CD8-positive, alpha-beta memory T cell (primary cell): ENCODE measurements around the gene PRSS36. TPM values are rescaled to one million over a fixed set of nuclear protein-coding genes. Genes with fewer than 3 reads are reported as not detected.

Experiments
- CTCF ChIA-PET: fragments of 350-600 bp; sonication (Branson Sonifier 250); formaldehyde crosslinking; loops from one replicate; lab custom pipeline; 2021; ENCODE audit warnings: antibody characterized with exemption; lab: Charles Lee
- POLR2A ChIA-PET: fragments of 350-600 bp; sonication (Branson Sonifier 250); formaldehyde crosslinking; loops from one replicate; lab custom pipeline; 2021; ENCODE audit warnings: antibody characterized with exemption; lab: Charles Lee
- DNase-seq, 5 donors: peaks; one replicate each; pipeline versions ENCODE4 v3.0.0 to v3.0.0-alpha.2; 2020 to 2022; ENCODE audit warnings: mixed read lengths in 1 of 5
- H3K27ac ChIP-seq: one replicate; pipeline ENCODE4 v1.7.0; 2013; ENCODE audit warnings: low read depth, mild to moderate bottlenecking, low read length, moderate library complexity
- H3K27me3 ChIP-seq: 2 replicates; pipeline ENCODE4 v1.7.0; 2013; ENCODE audit warnings: low read length, mild to moderate bottlenecking; ENCODE audit not compliant: insufficient read depth, poor library complexity, severe bottlenecking
- H3K36me3 ChIP-seq: 2 replicates; pipeline ENCODE4 v1.7.0; 2013; ENCODE audit warnings: mild to moderate bottlenecking, low read length, moderate library complexity; ENCODE audit not compliant: insufficient read depth
- H3K4me1 ChIP-seq: 2 replicates; pipeline ENCODE4 v1.7.0; 2013; ENCODE audit warnings: mild to moderate bottlenecking, low read length, moderate library complexity; ENCODE audit not compliant: insufficient read depth
- H3K4me3 ChIP-seq: 2 replicates; pipeline ENCODE4 v1.7.0; 2013; ENCODE audit warnings: mild to moderate bottlenecking, low read length
- H3K9me3 ChIP-seq: 2 replicates; pipeline ENCODE4 v1.7.0; 2013; ENCODE audit warnings: mild to moderate bottlenecking, low read length
- H3K27ac Mint-ChIP-seq, 8 donors: one replicate each; pipeline ENCODE4 v1.8.0; 2020 to 2021; ENCODE audit warnings: mixed read lengths in 8 of 8, mild to moderate bottlenecking in 6 of 8, inconsistent platforms in 3 of 8, moderate library complexity in 3 of 8
- H3K27me3 Mint-ChIP-seq, 2 donors: one replicate each; pipeline ENCODE4 v1.8.0; 2020 to 2021; ENCODE audit warnings: mixed read lengths in 2 of 2, mild to moderate bottlenecking in 1 of 2, moderate library complexity in 1 of 2
- H3K36me3 Mint-ChIP-seq, 3 donors: one replicate each; pipeline ENCODE4 v1.8.0; 2020 to 2021; ENCODE audit warnings: mixed read lengths in 3 of 3, inconsistent platforms in 1 of 3, mild to moderate bottlenecking in 1 of 3
- H3K4me1 Mint-ChIP-seq, 3 donors: one replicate each; pipeline ENCODE4 v1.8.0; 2020 to 2021; ENCODE audit warnings: mixed read lengths in 3 of 3, inconsistent platforms in 1 of 3, mild to moderate bottlenecking in 1 of 3
- H3K4me3 Mint-ChIP-seq, 7 donors: one replicate each; pipeline ENCODE4 v1.8.0; 2020 to 2021; ENCODE audit warnings: mixed read lengths in 7 of 7, mild to moderate bottlenecking in 6 of 7, moderate library complexity in 4 of 7, inconsistent platforms in 2 of 7
- H3K9me3 Mint-ChIP-seq, 5 donors: one replicate each; pipeline ENCODE4 v1.8.0; 2020 to 2022; ENCODE audit warnings: mixed read lengths in 5 of 5, mild to moderate bottlenecking in 3 of 5, moderate library complexity in 2 of 5, inconsistent platforms in 1 of 5
- polyA plus RNA-seq: library from polyadenylated mRNA; unstranded; fragments of 300-500 nt; fragmentation: Illumina TruSeq; gene quantifications from one replicate; pipeline ENCODE4 v1.2.3, GENCODE V29; 2021
- total RNA-seq, 2 experiments: library from RNA; stranded (reverse); gene quantifications; one replicate each; pipeline ENCODE4 v1.2.3, GENCODE V29; 2021

Gene PRSS36
- total and polyA plus RNA-seq, 3 experiments from 2014 or later = 0.44 to 3.1 (median 0.61) TPM

DNA sequence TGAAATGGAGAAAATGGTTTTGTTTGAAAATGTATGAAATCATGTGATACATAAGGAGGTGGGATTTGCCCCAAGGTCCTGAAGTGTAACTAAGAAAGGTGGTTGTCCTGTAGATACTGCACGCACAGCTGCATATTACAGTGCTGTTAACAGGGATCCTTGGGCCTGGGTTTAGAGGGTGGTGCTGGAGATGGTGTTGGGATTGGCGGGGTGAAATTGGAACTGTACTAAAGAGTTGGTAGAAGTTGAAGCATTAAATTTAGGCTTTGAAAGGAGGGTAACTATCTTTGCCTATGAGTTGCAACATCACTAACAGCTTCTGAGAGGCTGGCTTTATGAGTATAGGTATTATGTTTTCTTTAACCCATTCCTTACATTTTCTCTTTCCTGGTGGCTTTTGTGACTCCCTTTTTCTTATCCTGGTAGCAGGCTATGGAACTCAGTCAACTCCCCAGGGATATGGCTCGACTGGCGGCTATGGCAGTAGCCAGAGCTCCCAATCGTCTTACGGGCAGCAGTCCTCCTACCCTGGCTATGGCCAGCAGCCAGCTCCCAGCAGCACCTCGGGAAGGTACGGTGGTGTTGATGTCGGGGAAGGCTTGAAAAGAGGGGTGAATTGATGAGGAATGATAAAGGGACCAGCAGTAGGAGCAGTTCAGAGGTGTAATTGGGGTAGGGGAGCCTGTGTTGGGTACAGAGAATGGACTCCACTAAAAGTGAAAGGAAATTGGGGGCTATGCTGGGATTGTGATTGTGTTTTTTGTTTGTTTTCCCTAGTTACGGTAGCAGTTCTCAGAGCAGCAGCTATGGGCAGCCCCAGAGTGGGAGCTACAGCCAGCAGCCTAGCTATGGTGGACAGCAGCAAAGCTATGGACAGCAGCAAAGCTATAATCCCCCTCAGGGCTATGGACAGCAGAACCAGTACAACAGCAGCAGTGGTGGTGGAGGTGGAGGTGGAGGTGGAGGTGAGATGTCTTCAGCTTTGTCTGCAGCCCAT is 33.9 kb upstream of the PRSS36 start:
- Histone ChIP-seq H3K4me1 (peaks cover 73% of the 10 kb centered on the region), H3K4me3 (no peak overlapping the region), H3K9me3 (no peaks in the 10 kb centered on the region), H3K27ac (no peak overlapping the region), H3K36me3 (peaks cover 64% of the 10 kb centered on the region), H3K27me3 (no peaks in the 10 kb centered on the region)
- Mint-ChIP-seq H3K9me3 (peaks cover 0 to 3% (median 0%) of the 10 kb centered on the region in 5 donors), H3K4me1 (peaks cover 76 to 83% (median 80%) of the 10 kb centered on the region in 3 donors), H3K27me3 (peaks cover 0 to 8% of the 10 kb centered on the region in 2 donors), H3K36me3 (peaks cover 30 to 83% (median 40%) of the 10 kb centered on the region in 3 donors), H3K4me3 (peak overlapping the region; percentile 90 to 100 (median 97)), H3K27ac (peak overlapping the region; percentile 21 to 96 (median 74))
- ChIA-PET CTCF (interaction anchor here (1.1 to 3.5 kb wide), 3 partner anchors 17 to 259 kb away, joined by 3 to 12 read pairs (median 6); partner anchors contain the start of gene ZNF843), POLR2A (interaction anchor here (0.5 to 6.7 kb wide), 9 partner anchors 11 to 81 kb away, joined by 3 to 40 read pairs (median 4); partner anchors contain the start of genes PYCARD and PYDC1)
- DNase-seq = no peak

DNA sequence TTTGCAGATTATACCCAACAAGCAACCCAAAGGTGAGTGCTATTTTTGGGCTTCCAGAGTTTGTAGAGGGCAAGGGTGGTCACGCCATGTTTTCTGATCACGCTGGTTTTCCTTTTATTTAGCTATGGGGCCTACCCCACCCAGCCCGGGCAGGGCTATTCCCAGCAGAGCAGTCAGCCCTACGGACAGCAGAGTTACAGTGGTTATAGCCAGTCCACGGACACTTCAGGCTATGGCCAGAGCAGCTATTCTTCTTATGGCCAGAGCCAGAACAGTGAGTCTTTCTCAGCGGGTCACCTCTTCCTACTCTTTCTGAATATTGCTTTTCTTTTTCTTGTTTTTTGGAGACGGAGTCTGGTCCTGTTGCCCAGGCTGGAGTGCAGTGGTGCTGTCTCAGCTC is 32.5 kb upstream of the PRSS36 start:
- Mint-ChIP-seq H3K4me3 (peak overlapping the region; percentile 90 to 100 (median 97)), H3K27me3 (peaks cover 0 to 8% of the 10 kb centered on the region in 2 donors), H3K4me1 (peaks cover 70 to 83% (median 75%) of the 10 kb centered on the region in 3 donors), H3K36me3 (peaks cover 24 to 69% (median 31%) of the 10 kb centered on the region in 3 donors), H3K9me3 (peaks cover 0 to 3% (median 0%) of the 10 kb centered on the region in 5 donors), H3K27ac (peak overlapping the region; percentile 21 to 96 (median 78))
- H3K9me3 ChIP-seq = no peaks in the 10 kb centered on the region
- H3K27me3 ChIP-seq = no peaks in the 10 kb centered on the region
- peaks cover 74% of the 10 kb centered on the region for H3K4me1 ChIP-seq
- peak overlapping the region; percentile 85 for H3K4me3 ChIP-seq
- H3K27ac ChIP-seq = peak overlapping the region; percentile 96
- H3K36me3 ChIP-seq = peaks cover 51% of the 10 kb centered on the region
- DNase-seq = no peak
- CTCF ChIA-PET = interaction anchor here (1.1 to 3.5 kb wide), 5 partner anchors 18 to 260 kb away, joined by 3 to 12 read pairs (median 6); partner anchors contain the start of gene ZNF843
- POLR2A ChIA-PET = interaction anchor here (0.6 to 6.7 kb wide), 4 partner anchors 16 to 110 kb away, joined by 3 to 40 read pairs (median 4); partner anchors contain the start of genes KAT8 and PYCARD

DNA sequence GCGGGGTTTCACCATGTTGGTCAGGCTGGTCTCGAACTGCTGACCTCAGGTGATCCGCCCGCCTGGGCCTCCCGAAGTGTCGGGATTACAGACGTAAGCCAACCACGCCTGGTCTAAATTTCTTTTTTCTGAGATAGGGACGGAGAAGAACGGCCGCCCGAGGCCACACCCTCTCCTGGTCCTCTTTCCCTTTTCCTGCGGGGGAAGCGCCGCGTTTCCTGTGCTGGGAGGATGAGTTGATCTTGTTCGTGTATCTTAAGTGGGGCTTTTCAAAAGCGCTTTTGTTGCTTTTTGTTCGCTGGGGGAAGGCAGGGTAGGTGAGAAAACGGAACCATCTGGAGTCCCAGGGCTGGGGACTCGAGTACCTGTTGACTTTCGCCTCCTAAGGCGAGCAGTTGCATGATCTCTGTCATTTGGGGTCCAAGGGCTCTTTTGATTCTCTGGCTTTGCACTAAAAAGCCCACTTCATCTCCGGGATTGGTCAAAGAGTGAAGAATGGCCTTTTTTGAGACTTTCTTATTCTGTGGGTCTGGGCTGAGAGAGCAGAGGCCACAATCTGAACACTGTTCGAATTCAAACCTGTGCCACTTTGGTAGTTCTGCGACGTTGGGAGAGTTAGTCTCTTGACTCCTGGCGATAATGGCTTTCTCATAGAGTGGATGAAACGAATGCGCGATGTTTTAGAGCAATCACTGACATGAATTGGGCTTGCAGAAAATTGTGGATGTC is 31.4 kb upstream of the PRSS36 start:
- Histone ChIP-seq H3K27ac (peak overlapping the region; percentile 96), H3K4me1 (peaks cover 74% of the 10 kb centered on the region), H3K4me3 (peak overlapping the region; percentile 85), H3K9me3 (no peaks in the 10 kb centered on the region), H3K36me3 (peaks cover 39% of the 10 kb centered on the region), H3K27me3 (no peaks in the 10 kb centered on the region)
- CTCF ChIA-PET = interaction anchor here (1.3 kb wide), 1 partner anchor 688 kb away, joined by 3 read pairs; no protein-coding TSS in a partner anchor
- Mint-ChIP-seq H3K36me3 (peaks cover 14 to 58% (median 21%) of the 10 kb centered on the region in 3 donors), H3K4me3 (peak overlapping the region; percentile 90 to 100 (median 97)), H3K27me3 (peaks cover 0 to 8% of the 10 kb centered on the region in 2 donors), H3K4me1 (peaks cover 65 to 82% (median 71%) of the 10 kb centered on the region in 3 donors), H3K9me3 (peaks cover 0 to 3% (median 0%) of the 10 kb centered on the region in 5 donors), H3K27ac (peak overlapping the region; percentile 87 to 98 (median 94))
- POLR2A ChIA-PET = interaction anchor here (0.8 to 6.7 kb wide), 8 partner anchors 8 to 692 kb away, joined by 3 to 72 read pairs (median 14); partner anchors contain the start of genes KAT8, PYCARD, ZNF267 and ZNF646
- peak in 2 of 5 donors; percentile 15 to 39 for DNase-seq

DNA sequence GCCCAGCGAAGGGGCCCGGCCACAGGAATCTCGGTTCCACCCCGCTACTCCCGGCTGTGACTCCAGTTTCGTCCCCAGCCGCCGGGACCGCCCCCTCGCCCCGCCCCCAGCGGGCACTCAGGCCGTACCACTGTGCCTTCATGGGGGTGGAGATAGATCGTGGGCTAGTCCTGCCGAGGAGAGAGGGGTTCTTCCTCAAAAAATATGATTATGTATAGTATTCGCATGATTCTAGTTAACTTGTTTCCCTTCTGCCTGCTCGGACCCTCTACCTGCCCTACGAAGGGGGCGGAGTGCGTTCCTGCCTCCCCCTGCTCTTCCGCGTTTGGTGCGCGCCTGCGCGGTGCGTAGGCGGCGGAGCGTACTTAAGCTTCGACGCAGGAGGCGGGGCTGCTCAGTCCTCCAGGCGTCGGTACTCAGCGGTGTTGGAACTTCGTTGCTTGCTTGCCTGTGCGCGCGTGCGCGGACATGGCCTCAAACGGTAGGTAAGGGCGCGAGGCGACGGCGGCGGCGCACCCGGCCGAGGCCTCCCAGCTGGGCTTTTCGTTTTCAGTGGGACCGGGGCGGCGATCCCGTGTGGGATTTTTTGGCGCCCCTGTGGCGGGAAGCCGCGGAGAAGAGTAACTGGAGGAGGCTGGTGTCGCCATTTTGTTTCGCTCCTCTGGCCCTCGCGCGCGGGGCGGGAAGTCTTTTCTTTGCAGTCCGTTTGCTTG is 30.0 kb upstream of the PRSS36 start, which contains the start of gene FUS:
FUS (plus strand) TSS at position 393 of the 713 bp plus-strand sequence; CDS start at position 469, 76 bp downstream.
- peaks cover 0 to 8% of the 10 kb centered on the region in 2 donors for H3K27me3 Mint-ChIP-seq
- peak within 1 kb of the TSS; percentile 96 for H3K27ac ChIP-seq
- H3K27ac Mint-ChIP-seq = peak within 1 kb of the TSS; percentile 94 to 100 (median 96)
- ChIA-PET CTCF (interaction anchor here (1.1 to 5.6 kb wide), 6 partner anchors 14 to 689 kb away, joined by 3 to 44 read pairs (median 4); no protein-coding TSS in a partner anchor), POLR2A (interaction anchor here (0.6 to 4.8 kb wide), 18 partner anchors 10 to 694 kb away, joined by 3 to 72 read pairs (median 6); partner anchors contain the start of genes ARMC5, BCKDK, KAT8 and PYCARD)
- H3K9me3 ChIP-seq = no peaks in the 10 kb centered on the region
- H3K4me1 ChIP-seq = peaks cover 62% of the 10 kb centered on the region
- H3K4me1 Mint-ChIP-seq = peaks cover 53 to 70% (median 57%) of the 10 kb centered on the region in 3 donors
- peak within 1 kb of the TSS; percentile 90 to 100 (median 97) for H3K4me3 Mint-ChIP-seq
- H3K36me3 ChIP-seq = peaks cover 27% of the 10 kb centered on the region
- peaks cover 7 to 44% (median 15%) of the 10 kb centered on the region in 3 donors for H3K36me3 Mint-ChIP-seq
- peak within 1 kb of the TSS; percentile 85 for H3K4me3 ChIP-seq
- H3K9me3 Mint-ChIP-seq = peaks cover 0 to 3% (median 0%) of the 10 kb centered on the region in 5 donors
- H3K27me3 ChIP-seq = no peaks in the 10 kb centered on the region
- peak; percentile 86 to 95 (median 92) for DNase-seq

DNA sequence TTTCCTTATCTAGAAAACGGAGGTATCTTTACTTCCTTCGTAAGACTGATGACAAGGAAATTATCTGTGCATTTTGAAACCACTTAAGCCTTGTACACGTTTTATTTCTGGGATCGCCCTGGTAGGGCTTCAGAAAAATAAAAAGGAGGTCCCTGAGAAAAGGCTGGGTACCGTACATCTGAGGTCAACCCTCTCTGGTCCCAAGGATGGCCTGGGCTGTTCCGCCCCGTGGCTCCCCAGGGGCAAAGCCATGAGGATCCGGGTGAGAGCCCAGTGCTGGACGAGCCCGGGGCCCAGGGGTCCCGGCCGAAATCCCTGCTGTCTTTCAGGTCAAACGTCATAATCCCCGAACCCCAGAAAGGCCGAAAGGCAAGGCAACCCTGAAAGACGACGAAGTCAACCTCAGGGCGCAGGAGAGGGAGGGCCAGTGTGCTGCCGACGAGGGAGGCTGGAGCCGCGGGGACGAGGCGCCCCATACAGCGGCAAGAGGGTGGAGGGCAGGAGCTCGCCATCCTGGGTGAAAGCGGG is 29.4 kb upstream of the PRSS36 start:
- CTCF ChIA-PET = interaction anchor here (1.1 to 5.6 kb wide), 5 partner anchors 14 to 83 kb away, joined by 3 to 44 read pairs (median 4); no protein-coding TSS in a partner anchor
- POLR2A ChIA-PET = interaction anchor here (0.6 to 4.8 kb wide), 14 partner anchors 10 to 304 kb away, joined by 3 to 72 read pairs (median 6); partner anchors contain the start of genes ARMC5, KAT8, PYCARD and PYDC1
- no peak for DNase-seq
- H3K4me1 Mint-ChIP-seq = peaks cover 48 to 65% (median 53%) of the 10 kb centered on the region in 3 donors
- H3K4me1 ChIP-seq = peaks cover 58% of the 10 kb centered on the region
- no peaks in the 10 kb centered on the region for H3K27me3 ChIP-seq
- H3K9me3 Mint-ChIP-seq = peaks cover 0 to 3% (median 0%) of the 10 kb centered on the region in 5 donors
- H3K4me3 ChIP-seq = peak overlapping the region; percentile 85
- H3K36me3 Mint-ChIP-seq = peaks cover 7 to 40% (median 13%) of the 10 kb centered on the region in 3 donors
- H3K36me3 ChIP-seq = peaks cover 25% of the 10 kb centered on the region
- H3K27ac ChIP-seq = peak overlapping the region; percentile 96
- peaks cover 0 to 8% of the 10 kb centered on the region in 2 donors for H3K27me3 Mint-ChIP-seq
- peak overlapping the region; percentile 90 to 100 (median 97) for H3K4me3 Mint-ChIP-seq
- peak overlapping the region; percentile 69 to 100 (median 96) for H3K27ac Mint-ChIP-seq
- no peaks in the 10 kb centered on the region for H3K9me3 ChIP-seq

DNA sequence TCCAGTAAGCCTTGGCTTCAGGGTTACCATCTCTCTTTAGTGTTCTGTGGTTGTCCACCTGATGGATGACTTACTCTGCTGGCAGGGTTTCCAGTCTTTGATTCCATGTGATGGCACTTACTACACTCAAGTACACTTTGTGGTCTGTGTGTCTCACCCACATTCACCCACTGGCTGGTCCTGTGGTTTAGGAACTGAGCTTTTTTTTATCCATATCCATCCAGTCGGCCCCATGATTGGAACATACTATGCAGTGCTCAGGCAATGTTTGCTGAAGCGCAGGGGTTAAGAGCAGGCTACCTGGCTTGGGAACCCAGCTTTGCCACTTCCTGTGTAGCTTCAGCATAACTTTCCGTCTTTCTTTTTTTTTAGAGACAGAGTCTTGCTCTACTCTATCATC is 27.3 kb upstream of the PRSS36 start:
- Histone ChIP-seq H3K27ac (no peak overlapping the region), H3K27me3 (no peaks in the 10 kb centered on the region), H3K9me3 (no peaks in the 10 kb centered on the region), H3K4me1 (peaks cover 38% of the 10 kb centered on the region), H3K36me3 (peaks cover 5% of the 10 kb centered on the region), H3K4me3 (peak overlapping the region; percentile 51)
- Mint-ChIP-seq H3K4me3 (peak overlapping the region; percentile 71 to 88 (median 81)), H3K27ac (peak overlapping the region; percentile 52 to 90 (median 84)), H3K27me3 (peaks cover 0 to 8% of the 10 kb centered on the region in 2 donors), H3K4me1 (peaks cover 28 to 44% (median 31%) of the 10 kb centered on the region in 3 donors), H3K36me3 (peaks cover 0 to 19% (median 6%) of the 10 kb centered on the region in 3 donors), H3K9me3 (peaks cover 0 to 3% (median 0%) of the 10 kb centered on the region in 5 donors)
- CTCF ChIA-PET = interaction anchor here (0.9 to 5.6 kb wide), 6 partner anchors 10 to 692 kb away, joined by 3 to 44 read pairs (median 4); no protein-coding TSS in a partner anchor
- POLR2A ChIA-PET = interaction anchor here (0.6 to 4.8 kb wide), 7 partner anchors 19 to 938 kb away, joined by 3 to 72 read pairs (median 3); partner anchors contain the start of genes KAT8 and PYCARD
- peak; percentile 29 to 70 (median 55) for DNase-seq
